Uterus (tissue), 2 donors: ENCODE results near the gene SPIB.

Experiments
- POLR2A ChIP-seq, 2 donors: fragments of 450-650 bp; IDR thresholded peaks; one replicate each; pipeline ENCODE4 v1.6.1; 2016; ENCODE audit warnings: antibody characterized with exemption in 2 of 2, mild to moderate bottlenecking in 1 of 2, moderate library complexity in 1 of 2
- TF ChIP-seq, protein P1 (sequence below), 4 experiments: fragments of 200-600 bp in 2 of 4; fragments of 450-650 bp in 2 of 4; sonication (generic) in 2 of 4; IDR thresholded peaks; one replicate each; pipeline ENCODE4 v1.5.1; 2016 to 2019; ENCODE audit warnings: antibody characterized with exemption in 4 of 4, mild to moderate bottlenecking in 2 of 4, moderate library complexity in 1 of 4

- TF ChIP-seq, protein P1, sequence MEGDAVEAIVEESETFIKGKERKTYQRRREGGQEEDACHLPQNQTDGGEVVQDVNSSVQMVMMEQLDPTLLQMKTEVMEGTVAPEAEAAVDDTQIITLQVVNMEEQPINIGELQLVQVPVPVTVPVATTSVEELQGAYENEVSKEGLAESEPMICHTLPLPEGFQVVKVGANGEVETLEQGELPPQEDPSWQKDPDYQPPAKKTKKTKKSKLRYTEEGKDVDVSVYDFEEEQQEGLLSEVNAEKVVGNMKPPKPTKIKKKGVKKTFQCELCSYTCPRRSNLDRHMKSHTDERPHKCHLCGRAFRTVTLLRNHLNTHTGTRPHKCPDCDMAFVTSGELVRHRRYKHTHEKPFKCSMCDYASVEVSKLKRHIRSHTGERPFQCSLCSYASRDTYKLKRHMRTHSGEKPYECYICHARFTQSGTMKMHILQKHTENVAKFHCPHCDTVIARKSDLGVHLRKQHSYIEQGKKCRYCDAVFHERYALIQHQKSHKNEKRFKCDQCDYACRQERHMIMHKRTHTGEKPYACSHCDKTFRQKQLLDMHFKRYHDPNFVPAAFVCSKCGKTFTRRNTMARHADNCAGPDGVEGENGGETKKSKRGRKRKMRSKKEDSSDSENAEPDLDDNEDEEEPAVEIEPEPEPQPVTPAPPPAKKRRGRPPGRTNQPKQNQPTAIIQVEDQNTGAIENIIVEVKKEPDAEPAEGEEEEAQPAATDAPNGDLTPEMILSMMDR (IDR thresholded peaks at IDR 0.05) = no peak
- TF ChIP-seq POLR2A (IDR thresholded peaks at IDR 0.05) = no peak
These were observed 56.4 kb downstream of the SPIB start for GRCh38 chr19:50475101-50475568.
